Muscle layer of duodenum (tissue), 2 donors: ENCODE data around the gene SLC27A2.
"Not testable (repeated sequence)": the region's sequence is repeated elsewhere in the genome, so short reads cannot be mapped to it uniquely, and the experiment has no call there.

Source experiments
- H3K27ac ChIP-seq: one replicate; pipeline ENCODE4 v1.7.0; 2013; ENCODE audit warnings: mild to moderate bottlenecking, low read length
- H3K27me3 ChIP-seq: one replicate; pipeline ENCODE4 v1.7.0; 2013; ENCODE audit warnings: low read depth, mild to moderate bottlenecking, control low read depth, low read length
- H3K36me3 ChIP-seq, 2 donors: one replicate each; pipeline ENCODE4 v1.7.0; 2013; ENCODE audit warnings: low read length in 2 of 2, control low read depth in 1 of 2, mild to moderate bottlenecking in 1 of 2; ENCODE audit not compliant: insufficient read depth in 2 of 2, control insufficient read depth in 1 of 2
- H3K4me1 ChIP-seq, 2 donors: one replicate each; pipeline ENCODE4 v1.7.0; 2013; ENCODE audit warnings: low read length in 2 of 2, mild to moderate bottlenecking in 2 of 2, control low read depth in 1 of 2, moderate library complexity in 1 of 2; ENCODE audit not compliant: insufficient read depth in 2 of 2, control insufficient read depth in 1 of 2
- H3K4me3 ChIP-seq, 2 donors: one replicate each; pipeline ENCODE4 v1.7.0; 2013; ENCODE audit warnings: low read length in 2 of 2, low read depth in 1 of 2, mild to moderate bottlenecking in 1 of 2
- H3K9me3 ChIP-seq, 2 donors: one replicate each; pipeline ENCODE4 v1.7.0; 2013; ENCODE audit warnings: low read length in 2 of 2, control low read depth in 1 of 2, mild to moderate bottlenecking in 1 of 2; ENCODE audit not compliant: control insufficient read depth in 1 of 2
- donor health status: healthy.

SLC27A2 gene

GRCh38 chr15:50164458-50164857, 17.5 kb upstream of the SLC27A2 start:
- Histone ChIP-seq H3K9me3 (no peaks in the 10 kb centered on the region), H3K4me1 (no peaks in the 10 kb centered on the region), H3K27me3 (no peaks in the 10 kb centered on the region), H3K4me3 (no peak overlapping the region), H3K27ac (no peak overlapping the region), H3K36me3 (no peaks in the 10 kb centered on the region)

- no peaks in the 10 kb centered on the region for H3K27me3 ChIP-seq
- H3K27ac ChIP-seq: no peak overlapping the region
- H3K36me3 ChIP-seq: no peaks in the 10 kb centered on the region
- no peaks in the 10 kb centered on the region for H3K9me3 ChIP-seq
- H3K4me1 ChIP-seq: no peaks in the 10 kb centered on the region
- no peak overlapping the region for H3K4me3 ChIP-seq
Observed at GRCh38 chr15:50166216-50166615, 15.8 kb upstream of the SLC27A2 start.

- Histone ChIP-seq H3K9me3 (no peaks in the 10 kb centered on the region), H3K4me1 (no peaks in the 10 kb centered on the region), H3K4me3 (no peak overlapping the region), H3K27ac (no peak overlapping the region), H3K27me3 (no peaks in the 10 kb centered on the region), H3K36me3 (no peaks in the 10 kb centered on the region)
Observed at GRCh38 chr15:50167110-50167509, 14.9 kb upstream of the SLC27A2 start.

GRCh38 chr15:50168379-50168778, 13.6 kb upstream of the SLC27A2 start:
- Histone ChIP-seq H3K27ac (no peak overlapping the region), H3K4me1 (no peaks in the 10 kb centered on the region), H3K27me3 (no peaks in the 10 kb centered on the region), H3K9me3 (no peaks in the 10 kb centered on the region), H3K4me3 (no peak overlapping the region), H3K36me3 (no peaks in the 10 kb centered on the region)

GRCh38 chr15:50168783-50169411, 13.1 kb upstream of the SLC27A2 start:
- no peak overlapping the region for H3K27ac ChIP-seq
- no peak overlapping the region for H3K4me3 ChIP-seq
- no peaks in the 10 kb centered on the region for H3K27me3 ChIP-seq
- peaks cover 0 to 1% of the 10 kb centered on the region in 2 donors for H3K9me3 ChIP-seq
- no peaks in the 10 kb centered on the region for H3K4me1 ChIP-seq
- no peaks in the 10 kb centered on the region for H3K36me3 ChIP-seq

- H3K27me3 ChIP-seq, H3K36me3 ChIP-seq, H3K4me1 ChIP-seq, H3K9me3 ChIP-seq, H3K27ac ChIP-seq, H3K4me3 ChIP-seq: not testable (repeated sequence)
Observed at GRCh38 chr15:50172360-50172895, 9.6 kb upstream of the SLC27A2 start.

- Histone ChIP-seq H3K4me1 (peaks cover 0 to 3% of the 10 kb centered on the region in 2 donors), H3K27me3 (peaks cover 7% of the 10 kb centered on the region), H3K36me3 (no peaks in the 10 kb centered on the region), H3K27ac (no peak overlapping the region), H3K9me3 (peaks cover 0 to 4% of the 10 kb centered on the region in 2 donors), H3K4me3 (no peak overlapping the region)
Observed at GRCh38 chr15:50176869-50177268, 5.1 kb upstream of the SLC27A2 start.

GRCh38 chr15:50180091-50180490, 1.9 kb upstream of the SLC27A2 start:
- Histone ChIP-seq H3K9me3 (no peaks in the 10 kb centered on the region), H3K27me3 (peaks cover 8% of the 10 kb centered on the region), H3K4me3 (no peak overlapping the region), H3K36me3 (no peaks in the 10 kb centered on the region), H3K27ac (no peak overlapping the region), H3K4me1 (peaks cover 0 to 14% of the 10 kb centered on the region in 2 donors)

GRCh38 chr15:50180582-50180981, 1.4 kb upstream of the SLC27A2 start:
- Histone ChIP-seq H3K36me3 (no peaks in the 10 kb centered on the region), H3K27me3 (peaks cover 8% of the 10 kb centered on the region), H3K4me3 (no peak overlapping the region), H3K27ac (no peak overlapping the region), H3K4me1 (peaks cover 0 to 14% of the 10 kb centered on the region in 2 donors), H3K9me3 (no peaks in the 10 kb centered on the region)

- H3K27me3 ChIP-seq: peaks cover 8% of the 10 kb centered on the region
- H3K4me3 ChIP-seq: peak overlapping the region; percentile 59 to 75
- H3K4me1 ChIP-seq: peaks cover 0 to 14% of the 10 kb centered on the region in 2 donors
- H3K27ac ChIP-seq: no peak overlapping the region
- no peaks in the 10 kb centered on the region for H3K36me3 ChIP-seq
- no peaks in the 10 kb centered on the region for H3K9me3 ChIP-seq
Observed at GRCh38 chr15:50181201-50181968, 611 bp upstream of the SLC27A2 start.

- Histone ChIP-seq H3K4me1 (peaks cover 0 to 14% of the 10 kb centered on the region in 2 donors), H3K4me3 (peak overlapping the region; percentile 59 to 75), H3K27ac (no peak overlapping the region)
Observed at GRCh38 chr15:50182219-50183013, 420 bp downstream of the SLC27A2 start.

More at GRCh38 chr15:50182219-50183013, 420 bp downstream of the SLC27A2 start:
- Histone ChIP-seq H3K27me3 (peaks cover 8% of the 10 kb centered on the region), H3K9me3 (no peaks in the 10 kb centered on the region), H3K36me3 (no peaks in the 10 kb centered on the region)
